Cardiac fibroblast (primary cell): ENCODE data around the gene GJD3.
A peak's percentile ranks its signal among the peaks of the same experiment; 100 is the strongest.

Experiments
- DNase-seq, 2 donors: peaks; one replicate each; pipeline versions ENCODE4 v3.0.0 to v3.0.0-alpha.2; 2010; ENCODE audit warnings: low read depth in 2 of 2
- H3K4me3 ChIP-seq, 2 donors: replicated peaks in 1 of 2; 1 replicate in 1 of 2; 2 replicates in 1 of 2; pipeline ENCODE4 v1.5.1; 2011; ENCODE audit warnings: low read depth in 2 of 2, low read length in 2 of 2, mild to moderate bottlenecking in 2 of 2, moderate library complexity in 1 of 2
- TF ChIP-seq, protein P1 (sequence below): IDR thresholded peaks from one replicate; pipeline ENCODE4 v1.5.1; 2011; ENCODE audit warnings: low read depth, mild to moderate bottlenecking, low read length, inconsistent platforms

GJD3 gene

DNA sequence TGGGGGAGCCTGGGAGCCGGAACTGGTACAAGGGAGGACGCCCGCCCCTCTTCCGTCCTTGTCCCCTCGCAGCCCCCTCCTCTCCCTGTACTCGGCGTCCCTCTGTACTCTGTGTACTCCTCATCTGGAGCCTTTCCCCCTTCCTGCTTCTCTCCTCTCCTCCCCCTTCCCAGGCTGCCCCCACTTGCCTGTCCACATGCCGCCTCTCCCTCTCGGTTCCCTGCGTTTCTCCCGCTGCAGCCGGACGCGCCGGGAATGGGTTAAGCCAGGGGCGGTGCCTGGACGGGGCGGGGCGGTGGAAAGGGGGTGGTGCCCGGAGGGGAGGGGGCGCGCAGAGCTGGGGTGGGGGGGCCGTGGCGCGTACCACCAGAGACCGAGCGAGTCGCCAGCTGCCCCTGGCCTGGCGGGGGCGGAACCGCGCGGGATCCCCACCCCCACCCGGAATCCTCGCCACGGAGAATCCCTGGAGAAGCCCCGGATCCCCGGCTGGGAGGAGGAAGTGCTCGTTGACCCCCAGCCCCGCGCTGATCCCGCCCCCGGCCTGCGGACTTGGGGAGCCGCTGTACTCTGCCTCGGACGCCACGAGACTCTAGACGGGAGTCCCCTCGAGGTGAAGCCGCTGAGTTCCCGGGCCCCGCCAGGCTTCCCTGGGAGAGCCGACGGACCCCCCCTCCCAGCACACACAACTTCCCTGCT is 22.6 kb downstream of the GJD3 start:
- DNase-seq = peak; percentile 60 to 86
- H3K4me3 ChIP-seq = peak overlapping the region; percentile 73 to 74
- TF ChIP-seq, protein P1, sequence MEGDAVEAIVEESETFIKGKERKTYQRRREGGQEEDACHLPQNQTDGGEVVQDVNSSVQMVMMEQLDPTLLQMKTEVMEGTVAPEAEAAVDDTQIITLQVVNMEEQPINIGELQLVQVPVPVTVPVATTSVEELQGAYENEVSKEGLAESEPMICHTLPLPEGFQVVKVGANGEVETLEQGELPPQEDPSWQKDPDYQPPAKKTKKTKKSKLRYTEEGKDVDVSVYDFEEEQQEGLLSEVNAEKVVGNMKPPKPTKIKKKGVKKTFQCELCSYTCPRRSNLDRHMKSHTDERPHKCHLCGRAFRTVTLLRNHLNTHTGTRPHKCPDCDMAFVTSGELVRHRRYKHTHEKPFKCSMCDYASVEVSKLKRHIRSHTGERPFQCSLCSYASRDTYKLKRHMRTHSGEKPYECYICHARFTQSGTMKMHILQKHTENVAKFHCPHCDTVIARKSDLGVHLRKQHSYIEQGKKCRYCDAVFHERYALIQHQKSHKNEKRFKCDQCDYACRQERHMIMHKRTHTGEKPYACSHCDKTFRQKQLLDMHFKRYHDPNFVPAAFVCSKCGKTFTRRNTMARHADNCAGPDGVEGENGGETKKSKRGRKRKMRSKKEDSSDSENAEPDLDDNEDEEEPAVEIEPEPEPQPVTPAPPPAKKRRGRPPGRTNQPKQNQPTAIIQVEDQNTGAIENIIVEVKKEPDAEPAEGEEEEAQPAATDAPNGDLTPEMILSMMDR = no peak

DNA sequence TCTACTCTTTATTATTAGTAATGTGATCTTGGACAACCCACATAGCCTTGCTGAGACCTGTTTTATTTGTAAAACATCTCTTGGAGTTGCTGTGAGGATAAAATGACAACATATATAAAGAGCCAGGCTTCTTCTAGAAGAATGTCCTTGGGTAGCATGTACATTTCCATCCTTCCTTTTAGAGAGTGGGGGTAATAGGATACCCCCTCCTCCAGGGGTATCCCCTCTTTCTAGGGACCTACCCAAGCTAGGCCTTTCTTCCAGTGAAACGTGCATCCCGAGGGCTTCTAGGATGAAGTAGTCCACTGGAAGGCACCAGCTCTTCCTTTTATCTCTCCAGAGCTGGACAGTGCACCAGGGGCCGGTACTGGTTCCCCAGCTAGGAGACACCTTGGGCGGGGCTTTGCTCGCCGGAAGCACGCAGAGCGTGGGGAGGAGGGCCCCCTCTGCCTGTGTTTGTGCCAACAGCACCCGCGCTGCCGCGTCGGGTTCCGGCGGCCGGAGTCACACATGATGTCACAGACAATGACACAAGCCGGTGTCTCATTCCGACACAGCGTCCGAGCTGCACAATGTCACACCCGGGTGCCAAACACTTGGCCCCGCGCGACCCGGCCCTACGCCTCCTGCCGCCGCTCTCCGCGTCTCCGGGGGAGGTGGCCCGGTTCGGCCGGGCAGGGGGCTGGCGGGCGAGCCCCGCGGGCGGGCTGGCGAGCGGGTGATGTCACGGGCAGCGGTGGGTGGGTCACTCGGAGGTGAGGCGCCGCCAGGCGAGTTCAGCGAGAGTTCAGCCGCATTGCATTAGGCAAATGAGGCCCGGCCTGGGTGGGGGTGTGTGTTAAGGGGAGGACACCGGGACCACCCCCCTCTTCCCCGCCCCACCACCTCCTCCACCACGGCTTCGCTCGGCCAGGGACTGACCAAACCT is 23.4 kb downstream of the GJD3 start:
- TF ChIP-seq, protein P1 = peak; percentile 5
- peak; percentile 74 to 81 for DNase-seq
- peak overlapping the region; percentile 73 to 74 for H3K4me3 ChIP-seq

DNA sequence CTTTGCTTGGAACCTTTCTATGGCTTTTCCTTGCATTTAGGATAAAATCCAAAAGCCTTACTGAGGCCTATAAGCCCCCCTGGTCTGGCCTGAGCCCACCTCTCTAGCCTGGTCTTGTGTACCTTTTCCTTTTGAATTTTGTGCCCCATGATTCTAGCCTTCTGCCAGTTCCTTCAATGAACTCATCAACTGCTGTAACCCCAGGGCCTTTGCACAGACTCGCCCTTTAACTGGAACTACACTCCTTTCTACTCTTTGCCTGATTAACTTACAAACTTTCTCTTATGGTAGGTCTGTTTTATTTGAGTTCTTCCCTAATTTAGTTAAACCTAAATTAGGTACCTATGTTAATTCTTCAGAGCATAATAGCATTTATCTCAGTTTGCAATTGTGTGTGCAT is 24.2 kb downstream of the GJD3 start:
- TF ChIP-seq, protein P1 = no peak

DNA sequence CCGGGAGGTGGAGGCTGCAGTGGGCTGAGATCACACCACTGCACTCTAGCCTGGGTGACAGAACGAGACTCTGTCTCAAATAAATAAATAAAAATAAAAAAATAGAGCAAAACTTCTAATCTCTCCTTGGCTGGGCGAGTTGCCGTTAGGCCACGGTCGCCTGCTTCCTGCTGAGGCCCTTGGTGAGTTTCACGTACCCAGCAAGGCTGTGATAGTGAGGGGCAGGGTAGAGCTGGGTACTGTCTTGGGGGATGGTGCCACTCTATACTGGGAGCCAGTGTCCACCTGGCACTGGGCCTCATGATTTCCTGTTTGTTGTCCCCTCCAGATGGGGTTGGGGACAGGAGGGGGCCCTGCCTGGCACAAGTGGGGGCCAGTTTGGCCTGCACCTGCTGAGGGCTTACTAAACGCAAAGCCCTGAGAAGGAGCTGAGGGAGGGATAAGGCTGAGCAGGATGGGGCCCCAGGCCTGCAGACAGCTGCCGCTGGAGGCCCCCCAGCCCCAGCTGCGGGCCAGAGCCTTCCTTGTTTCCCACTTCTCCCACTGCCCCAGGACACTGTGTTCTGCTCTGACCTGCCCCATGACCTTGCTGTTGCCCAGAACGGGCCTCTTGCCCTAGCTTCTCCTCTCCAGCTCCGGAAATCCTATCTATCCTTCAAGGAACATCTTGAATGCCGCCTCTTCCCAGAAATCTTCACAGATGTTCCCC is 25.4 kb downstream of the GJD3 start:
- TF ChIP-seq, protein P1 = no peak
- no peak overlapping the region for H3K4me3 ChIP-seq
- no peak for DNase-seq

More for the DNA sequence above, 24.2 kb downstream of the GJD3 start:
- no peak for DNase-seq
- no peak overlapping the region for H3K4me3 ChIP-seq

DNA sequence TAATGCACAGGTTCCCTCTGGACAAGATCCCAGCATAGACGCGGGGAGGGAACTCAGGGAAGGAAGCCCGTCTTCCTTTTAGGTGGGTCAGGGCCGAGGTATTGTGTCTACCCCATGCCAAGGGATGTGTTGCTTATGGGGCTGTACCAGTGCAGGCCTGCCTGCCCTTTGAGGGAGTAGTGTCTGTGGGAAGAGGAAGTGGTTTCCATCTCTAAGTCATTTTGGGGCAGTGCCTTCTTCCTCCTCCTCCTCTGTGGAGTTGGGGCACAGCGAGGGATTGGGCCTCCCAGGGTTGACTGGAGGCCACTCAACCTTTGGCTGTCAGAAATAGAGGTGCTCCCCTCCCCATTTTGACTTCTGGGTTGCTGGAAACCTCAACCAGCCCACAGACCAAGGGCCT is 26.5 kb downstream of the GJD3 start:
- no peak overlapping the region for H3K4me3 ChIP-seq
- TF ChIP-seq, protein P1 = no peak
- DNase-seq = no peak

DNA sequence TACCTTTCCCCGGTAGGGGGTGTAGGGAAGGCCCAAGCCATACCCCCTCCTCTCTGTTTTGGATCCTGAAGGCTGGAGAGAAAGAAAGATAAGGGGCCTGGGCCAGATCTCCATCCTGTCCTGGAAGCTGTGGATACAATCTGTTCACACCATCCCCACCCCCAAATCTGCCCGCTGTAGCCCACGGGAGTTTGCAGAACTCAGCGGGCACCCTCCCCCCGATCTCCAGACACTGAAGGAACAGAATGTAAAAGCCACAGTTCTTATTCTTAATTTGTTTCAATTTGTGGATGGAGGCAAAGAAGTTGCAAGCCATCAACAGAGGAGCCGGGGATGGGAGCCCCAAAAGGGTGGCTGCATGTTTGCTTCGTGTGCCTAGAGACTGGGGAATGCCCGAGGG is 27.2 kb downstream of the GJD3 start:
- TF ChIP-seq, protein P1 = no peak
- no peak for DNase-seq
- no peak overlapping the region for H3K4me3 ChIP-seq
